SU-DHL-6 (cell line): Measurements from ENCODE around the gene BASP1.

Experiments used
- CTCF ChIP-seq: fragments of 200-600 bp; sonication (generic); IDR thresholded peaks from one replicate; pipeline ENCODE4 v1.5.1; 2017; ENCODE audit warnings: antibody characterized with exemption, mild to moderate bottlenecking, low read length, moderate library complexity; ENCODE audit not compliant: insufficient read depth, poor library complexity, severe bottlenecking
- EZH2phosphoT487 ChIP-seq: fragments of 200-600 bp; sonication (generic), shearing (Covaris generic); conservative IDR thresholded peaks from 2 replicates; pipeline ENCODE4 v1.6.1; 2018; ENCODE audit warnings: mild to moderate bottlenecking, antibody characterized with exemption, low read length, moderate library complexity, mixed read lengths

GRCh38 chr5:17295671-17296070, 78.2 kb downstream of the BASP1 start:
- TF ChIP-seq CTCF, result no peak
- no peak for TF ChIP-seq EZH2phosphoT487
